Adrenal gland (tissue), 5 donors: ENCODE measurements around the gene KIAA0586.

Experiments used
- POLR2A ChIP-seq, 2 donors: fragments of 450-650 bp; IDR thresholded peaks; one replicate each; pipeline ENCODE4 v1.6.1; 2017; ENCODE audit warnings: antibody characterized with exemption in 2 of 2, mild to moderate bottlenecking in 2 of 2, moderate library complexity in 1 of 2
- TF ChIP-seq, protein P1 (sequence below), 6 experiments: fragments of 450-650 bp in 4 of 6; fragments of 200-600 bp in 2 of 6; sonication (generic) in 1 of 6; IDR thresholded peaks; 1 replicate in 5 of 6; 2 replicates in 1 of 6; pipeline versions ENCODE4 v1.5.1 to v1.8.0; 2016 to 2021; ENCODE audit warnings: antibody characterized with exemption in 6 of 6, mild to moderate bottlenecking in 2 of 6, moderate library complexity in 1 of 6
- donor health status: DM: no; HTN: no; CAD: no.

DNA sequence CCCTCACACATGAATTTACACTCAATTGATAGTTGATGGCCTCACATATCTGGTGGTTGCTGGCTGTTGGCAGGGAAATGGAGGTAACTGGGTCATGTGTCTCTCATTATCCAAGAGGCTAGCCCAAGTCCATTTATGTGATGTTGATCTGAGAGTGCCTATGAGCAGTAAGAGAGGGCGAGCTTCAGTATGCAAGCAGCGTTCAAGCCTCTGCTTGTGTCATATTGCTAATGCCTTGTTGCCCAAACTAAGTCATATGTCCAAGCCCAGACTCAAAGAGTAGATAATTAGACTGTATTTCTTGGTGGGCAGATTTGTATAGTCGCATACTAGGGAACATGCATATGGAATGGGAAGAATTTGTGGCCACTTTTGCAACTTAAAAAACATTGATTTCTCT is 126.4 kb downstream of the KIAA0586 start:
- TF ChIP-seq, protein P1, sequence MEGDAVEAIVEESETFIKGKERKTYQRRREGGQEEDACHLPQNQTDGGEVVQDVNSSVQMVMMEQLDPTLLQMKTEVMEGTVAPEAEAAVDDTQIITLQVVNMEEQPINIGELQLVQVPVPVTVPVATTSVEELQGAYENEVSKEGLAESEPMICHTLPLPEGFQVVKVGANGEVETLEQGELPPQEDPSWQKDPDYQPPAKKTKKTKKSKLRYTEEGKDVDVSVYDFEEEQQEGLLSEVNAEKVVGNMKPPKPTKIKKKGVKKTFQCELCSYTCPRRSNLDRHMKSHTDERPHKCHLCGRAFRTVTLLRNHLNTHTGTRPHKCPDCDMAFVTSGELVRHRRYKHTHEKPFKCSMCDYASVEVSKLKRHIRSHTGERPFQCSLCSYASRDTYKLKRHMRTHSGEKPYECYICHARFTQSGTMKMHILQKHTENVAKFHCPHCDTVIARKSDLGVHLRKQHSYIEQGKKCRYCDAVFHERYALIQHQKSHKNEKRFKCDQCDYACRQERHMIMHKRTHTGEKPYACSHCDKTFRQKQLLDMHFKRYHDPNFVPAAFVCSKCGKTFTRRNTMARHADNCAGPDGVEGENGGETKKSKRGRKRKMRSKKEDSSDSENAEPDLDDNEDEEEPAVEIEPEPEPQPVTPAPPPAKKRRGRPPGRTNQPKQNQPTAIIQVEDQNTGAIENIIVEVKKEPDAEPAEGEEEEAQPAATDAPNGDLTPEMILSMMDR (IDR thresholded peaks at IDR 0.05), result no peak
- TF ChIP-seq POLR2A (IDR thresholded peaks at IDR 0.05), result no peak
